Pancreas (tissue), 10 donors: Measurements from ENCODE around the gene ERF. TPM values are rescaled to one million over a fixed set of nuclear protein-coding genes. Genes with fewer than 3 reads are reported as not detected.

Experiments used
- ATAC-seq, 4 donors: fragments of 200-7000 bp; cut with Tn5 transposase; one replicate each; pipeline versions ENCODE4 v1.8.0 to v1.9.1; 2020; ENCODE audit warnings: mild to moderate bottlenecking in 4 of 4, moderate library complexity in 4 of 4
- DNase-seq, 6 donors: peaks; one replicate each; pipeline ENCODE4 v3.0.0-alpha.2; 2020
- FAIRE-seq: peaks from 2 replicates; lab custom pipeline; 2012; peaks lifted over from hg19 to GRCh38; lab: Jason Lieb, UNC
- H3K27ac ChIP-seq, 4 donors: fragments of 200-600 bp; sonication (generic); 1 replicate in 3 of 4; 2 replicates in 1 of 4; pipeline versions ENCODE4 v1.5.0 to v1.8.0; 2020
- H3K27me3 ChIP-seq, 4 donors: fragments of 200-600 bp; one replicate each; pipeline ENCODE4 v1.8.0; 2021
- H3K36me3 ChIP-seq, 3 donors: fragments of 200-600 bp; sonication (generic) in 1 of 3; one replicate each; pipeline versions ENCODE4 v1.5.0 to v1.8.0; 2020 to 2021
- H3K4me1 ChIP-seq, 3 donors: fragments of 200-600 bp; one replicate each; pipeline ENCODE4 v1.8.0; 2021
- H3K4me3 ChIP-seq, 4 donors: fragments of 200-600 bp; sonication (generic) in 2 of 4; one replicate each; pipeline versions ENCODE4 v1.5.0 to v1.8.0; 2020 to 2021
- H3K9me3 ChIP-seq, 4 donors: fragments of 200-600 bp; one replicate each; pipeline ENCODE4 v1.8.0; 2021
- CTCF ChIP-seq, 4 donors: fragments of 200-600 bp; sonication (generic) in 3 of 4; IDR thresholded peaks; one replicate each; pipeline versions ENCODE4 v1.5.0 to v1.8.0; 2021; ENCODE audit warnings: antibody characterized with exemption in 4 of 4
- WGBS, 2 donors: extraction: QIAGEN DNeasy Blood & Tissue Kit; methylation state at CpG; one replicate each; pipeline ENCODE4 v1.1.7; 2013; 5-methylcytosine and 5-hydroxymethylcytosine counted together
- intact Hi-C, 3 donors: fragments of 100-400 bp; cut with DNase I; formaldehyde crosslinking; loops; one replicate each; pipeline versions ENCODE4 v1.11.1 to v1.14.2; 2022
- polyA plus RNA-seq, 2 donors: library from polyadenylated mRNA; stranded (reverse); fragments of 200-250 nt; gene quantifications; one replicate each; pipeline ENCODE4 v1.2.3, GENCODE V29; 2013
- total RNA-seq, 6 donors: library from RNA; stranded (reverse); fragmentation: NEBNext Ultra II Directional in 4 of 6; extraction: Animal tissue kit (Norgen Biotek cat#: 25700) in 4 of 6; gene quantifications; one replicate each; pipeline versions ENCODE4 v1.2.1 to v1.2.4, GENCODE V29; 2021 to 2023
- donor health status: healthy with polysubstance abuse.
- donor health status: DM: no; HTN: no; CAD: no; lungs with moderate emphysema.
- donor health status: DM: no; HTN: no; CAD: no.
- donor health status: control.
- donor health status: control.
- donor health status: Bipolar disorder and iron deficiency.
- donor health status: DM: yes; HTN: yes; CAD: no.
- donor health status: DM: no; HTN: no; CAD: no.
- donor health status: DM: no; HTN: no; CAD: no.
- donor health status: DM: yes; HTN: yes; CAD: no.

The ERF gene
- total RNA-seq: 10 to 100 TPM; 20.5 to 29.2 (median 22.2) TPM
- 10 to 100 TPM; 36.6 to 48.5 TPM for polyA plus RNA-seq

DNA sequence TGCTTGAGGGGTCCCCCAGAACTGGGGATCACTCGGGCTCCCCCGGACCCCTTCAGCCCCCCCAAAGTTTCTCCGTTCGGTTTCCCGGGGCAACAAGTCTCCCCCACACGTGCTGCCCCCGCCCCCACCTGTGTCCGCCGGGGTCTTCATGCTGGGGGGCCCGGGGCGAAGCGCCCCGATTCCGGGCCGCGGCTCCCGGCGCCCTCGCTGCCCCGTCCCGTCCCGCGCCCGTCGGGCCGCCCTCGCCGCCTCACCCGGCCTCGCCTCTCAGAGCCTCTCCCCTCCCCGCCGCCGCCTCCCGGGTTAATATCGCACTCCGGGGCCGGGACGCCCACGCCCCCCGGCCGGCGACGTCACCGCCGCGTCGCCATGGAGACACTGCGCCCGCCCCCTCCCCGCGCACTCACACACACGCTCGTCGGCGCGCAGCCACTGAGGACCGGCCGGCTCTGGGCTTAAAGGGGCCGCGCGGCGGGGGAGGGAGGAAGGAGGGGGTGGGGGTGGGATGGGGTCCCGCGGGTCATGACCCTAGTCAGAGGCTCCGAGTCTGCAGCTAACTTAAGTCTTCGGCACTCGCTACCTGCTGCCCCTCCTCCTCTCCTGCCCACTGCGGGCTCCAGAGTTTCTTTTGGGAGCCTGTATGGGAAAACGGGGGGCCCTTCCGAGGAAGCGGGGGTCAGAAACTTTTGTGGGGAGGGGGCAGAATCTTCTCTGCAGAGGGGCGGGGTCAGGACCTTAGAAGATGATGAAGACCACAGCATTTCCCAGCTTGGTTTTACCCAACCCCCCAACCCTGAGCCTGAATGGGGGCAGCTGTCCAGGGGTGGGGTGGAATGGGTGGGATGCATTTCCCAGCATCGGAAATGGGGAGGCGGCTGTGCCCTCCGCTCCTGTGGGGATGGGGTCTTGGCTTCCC lies at the start of gene ERF:
Gene ERF (minus strand): TSS at position 279 of the 916 bp plus-strand sequence. CDS start 129 bp downstream, at position 150.
- 1 to 2% methylated on average over 51 to 75 of the region's 75 CpGs for WGBS, 2 donors
- intact Hi-C loops: no loop called here
- DNase-seq (peak; percentile 93 to 99 (median 96)), FAIRE-seq (no peak), ATAC-seq (peak; percentile 82 to 88 (median 86))
- Histone ChIP-seq H3K27me3 (no peaks in the 10 kb centered on the region), H3K27ac (peak within 1 kb of the TSS; percentile 92 to 97 (median 94)), H3K4me1 (peaks cover 0 to 16% (median 0%) of the 10 kb centered on the region in 3 donors), H3K36me3 (peaks cover 0 to under 1% (median 0%) of the 10 kb centered on the region in 3 donors), H3K9me3 (no peaks in the 10 kb centered on the region), H3K4me3 (peak within 1 kb of the TSS; percentile 88 to 97 (median 96))
- TF ChIP-seq CTCF (IDR thresholded peaks at IDR 0.05): no peak

DNA sequence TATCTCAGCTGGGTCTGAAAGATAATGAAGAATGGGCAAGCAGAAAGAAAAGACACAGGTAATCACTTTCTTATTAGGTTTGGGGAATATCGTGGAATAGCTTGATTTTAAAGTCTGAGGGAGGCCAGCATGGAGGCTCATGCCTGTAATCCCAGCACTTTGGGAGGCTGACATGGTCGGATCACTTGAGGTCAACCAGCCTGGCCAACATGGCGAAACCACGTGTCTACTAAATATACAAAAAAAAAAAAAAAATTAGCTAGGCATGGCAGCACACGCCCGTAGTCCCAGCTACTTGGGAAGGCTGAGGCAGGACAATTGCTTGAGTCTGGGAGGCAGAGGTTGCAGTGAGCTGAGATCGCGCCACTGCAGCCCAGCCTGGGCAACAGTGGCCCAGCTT lies 48.9 kb upstream of the ERF start:
- intact Hi-C loops: no loop called here
- TF ChIP-seq CTCF (IDR thresholded peaks at IDR 0.05): no peak
- ATAC-seq (no peak), FAIRE-seq (no peak), DNase-seq (no peak)
- H3K4me3 ChIP-seq: no peak overlapping the region
- H3K27ac ChIP-seq: no peak overlapping the region
- no peaks in the 10 kb centered on the region for H3K9me3 ChIP-seq
- WGBS, 2 donors: 84 to 87% methylated on average over 8 of the region's 8 CpGs
- H3K36me3 ChIP-seq: no peaks in the 10 kb centered on the region
- H3K4me1 ChIP-seq: peaks cover 0 to 6% (median 5%) of the 10 kb centered on the region in 3 donors
- no peaks in the 10 kb centered on the region for H3K27me3 ChIP-seq

DNA sequence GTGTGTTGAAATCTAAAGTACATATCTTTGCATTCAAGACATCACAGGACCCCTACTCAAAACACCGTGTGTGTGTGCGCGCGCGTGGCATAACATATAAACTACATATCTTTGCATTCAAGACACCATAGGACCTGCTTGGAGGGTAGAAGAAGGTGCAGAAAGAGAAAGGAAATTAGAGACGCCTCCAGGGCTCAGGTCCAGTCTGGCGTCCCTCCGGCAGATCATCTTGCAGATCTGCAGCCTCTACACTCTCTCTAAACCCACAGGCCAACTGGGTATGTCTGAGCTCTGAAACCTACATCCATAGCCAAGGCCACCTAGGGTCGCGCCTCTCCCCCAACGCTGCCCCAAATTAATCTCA lies 48.2 kb upstream of the ERF start:
- H3K36me3 ChIP-seq: no peaks in the 10 kb centered on the region
- H3K27ac ChIP-seq: no peak overlapping the region
- DNase-seq (no peak), ATAC-seq (no peak), FAIRE-seq (no peak)
- no peaks in the 10 kb centered on the region for H3K9me3 ChIP-seq
- no peak overlapping the region for H3K4me3 ChIP-seq
- intact Hi-C loops: no loop called here
- no peaks in the 10 kb centered on the region for H3K27me3 ChIP-seq
- peaks cover 0 to 6% (median 5%) of the 10 kb centered on the region in 3 donors for H3K4me1 ChIP-seq
- no peak for TF ChIP-seq CTCF (IDR thresholded peaks at IDR 0.05)
- 66 to 68% methylated on average over 11 of the region's 11 CpGs for whole genome bisulfite sequencing, 2 donors

DNA sequence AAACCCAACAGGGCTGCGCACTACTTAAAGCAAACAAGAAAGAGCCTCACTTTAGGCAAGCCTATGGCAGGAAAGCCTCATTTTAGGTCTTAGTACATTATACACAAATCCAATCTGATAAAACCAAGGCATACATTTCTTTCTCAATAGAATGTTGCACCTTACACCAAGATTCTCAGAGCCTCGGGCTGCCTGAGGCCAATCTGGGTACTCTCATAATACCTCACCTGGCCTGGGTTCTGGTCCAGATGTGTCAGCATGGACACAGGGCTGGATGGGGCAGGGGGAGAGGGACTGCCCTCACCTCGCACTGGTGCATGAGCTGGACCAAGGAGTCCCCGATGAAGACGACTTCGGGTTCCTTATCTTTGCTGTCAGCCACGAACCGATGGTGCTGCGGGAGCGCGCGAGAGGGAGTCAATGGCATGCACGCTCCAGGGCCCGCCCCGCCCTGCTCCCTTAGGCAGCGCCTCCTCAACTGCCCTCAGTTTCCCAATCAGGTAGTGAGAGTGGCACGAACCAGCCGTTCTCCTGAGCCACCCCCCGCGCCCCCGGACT lies 46.8 kb upstream of the ERF start, which contains the start of gene PRR19:
Gene PRR19 (plus strand): TSS at position 487 of the 558 bp plus-strand sequence. CDS start 7,453 bp downstream, outside the sequence.
- peak within 1 kb of the TSS in 2 of 4 donors; percentile 35 to 56 for H3K27ac ChIP-seq
- TF ChIP-seq CTCF (IDR thresholded peaks at IDR 0.05): no peak
- peak in 1 of 6 donors; percentile 53 for DNase-seq
- no peak for FAIRE-seq
- intact Hi-C loops: no loop called here
- ATAC-seq: peak; percentile 7 to 47 (median 34)
- no peaks in the 10 kb centered on the region for H3K36me3 ChIP-seq
- peaks cover 0 to 6% (median 5%) of the 10 kb centered on the region in 3 donors for H3K4me1 ChIP-seq
- peak within 1 kb of the TSS; percentile 47 to 82 (median 56) for H3K4me3 ChIP-seq
- WGBS, 2 donors: 7% methylated on average over 21 of the region's 21 CpGs
- no peaks in the 10 kb centered on the region for H3K9me3 ChIP-seq
- H3K27me3 ChIP-seq: no peaks in the 10 kb centered on the region
